ENCODE measurements around the gene USP31. TPM values are rescaled to one million over a fixed set of nuclear protein-coding genes. Genes with fewer than 3 reads are reported as not detected.
A peak's percentile ranks its signal among the peaks of the same experiment; 100 is the strongest.

The USP31 gene
- total and polyA plus RNA-seq, 2 of the 13 experiments (the other 11 are each of a cell fraction or from before 2014, with no cell fraction given), result 22.5 to 23.3 TPM

- TF ChIP-seq PRPF4 (IDR thresholded peaks at IDR 0.05; ENCODE audit: low read depth, low read length, poor library complexity, severe bottlenecking), result peak; percentile 23
- TF ChIP-seq THAP7 (CRISPR knock-in tag; IDR thresholded peaks at IDR 0.05), result peak; percentile 56; the same call in 1 of the 2 replicates
Measured at GRCh38 chr16:23094136-23094535, 55.1 kb downstream of the USP31 start (continued).

GRCh38 chr16:23092801-23093117 lies 56.5 kb downstream of the USP31 start:
- Histone ChIP-seq H3K27me3 (ENCODE audit: control insufficient read depth in 1 of 2, insufficient read depth in 2 of 2, low read length in 2 of 2) (no peaks in the 10 kb centered on the region), H3K36me3 (replicated peaks in 1 of 2; ENCODE audit: control insufficient read depth in 1 of 2, insufficient read depth in 2 of 2, low read length in 2 of 2) (peaks cover 18 to 40% of the 10 kb centered on the region in 2 experiments), H3K4me2 (ENCODE audit: low read depth, low read length) (peak overlapping the region; percentile 70), H3K9ac (ENCODE audit: insufficient read depth, low read depth, low read length) (peak overlapping the region; percentile 33; the same call in 1 of the 2 replicates), H3K9me3 (ENCODE audit: low read length) (no peaks in the 10 kb centered on the region), H3K4me3 (replicated peaks in 1 of 3; ENCODE audit: insufficient read depth in 1 of 3, low read depth in 2 of 3, low read length in 3 of 3) (peak overlapping the region in 2 of 3 experiments; percentile 5 to 29; a peak in 2 of 6 replicates), H4K20me1 (ENCODE audit: insufficient read depth, low read length) (no peaks in the 10 kb centered on the region), H3K4me1 (ENCODE audit: insufficient read depth, low read length) (peaks cover 55% of the 10 kb centered on the region), H3K27ac (ENCODE audit: extremely low read length, insufficient read depth, low read length) (peak overlapping the region; percentile 67), H3K79me2 (ENCODE audit: insufficient read depth, low read length) (peaks cover 14% of the 10 kb centered on the region), H2AFZ (ENCODE audit: low read length) (no peak overlapping the region)
- in situ Hi-C loops (cut with HindIII; ENCODE audit: extremely low pct_ligation_motif_present, low pct_unique_long_range_greater_than_20kb) (no loop called here), intact Hi-C loops (cut with micrococcal nuclease; ENCODE audit: unreplicated experiment) (loop anchor here (1.0 to 5.0 kb wide), 2 partner anchors 50 to 58 kb away; no protein-coding TSS in a partner anchor)
- ChIA-PET CTCF (ENCODE audit: low intra/inter-chr PET ratio, low total read pairs) (no interaction called here), POLR2A (interaction anchor here (1.0 to 3.8 kb wide), 4 partner anchors 9 to 56 kb away, joined by 3 to 21 read pairs (median 4); no protein-coding TSS in a partner anchor)
- DNase-seq (ENCODE audit: low spot score) (peak; percentile 74), FAIRE-seq (no peak), ATAC-seq (peak; percentile 85)
- 27% methylated on average over 1 of the region's 1 CpG for WGBS (ENCODE audit: low lambda C conversion rate)
- BruUV-seq (replicated peaks), result no TSS peak
- TF ChIP-seq FOXA3 (CRISPR knock-in tag; IDR thresholded peaks at IDR 0.05) (peak; percentile 82), CCDC6 (CRISPR knock-in tag; IDR thresholded peaks at IDR 0.05) (no peak), CSRNP1 (CRISPR knock-in tag; IDR thresholded peaks at IDR 0.05) (no peak), ZNF891 (CRISPR knock-in tag; IDR thresholded peaks at IDR 0.05) (no peak), MTERF4 (CRISPR knock-in tag; IDR thresholded peaks at IDR 0.05) (no peak), POLR2G (IDR thresholded peaks at IDR 0.05; ENCODE audit: low read depth, low read length) (no peak), FOXP1 (IDR thresholded peaks at IDR 0.05) (no peak), FOXP1 (CRISPR knock-in tag; IDR thresholded peaks at IDR 0.05) (peak; percentile 43; the same call in 1 of the 2 replicates), ELF3 (CRISPR knock-in tag; IDR thresholded peaks at IDR 0.05) (peak; percentile 58), MIER2 (CRISPR knock-in tag; IDR thresholded peaks at IDR 0.05) (no peak), DMAP1 (CRISPR knock-in tag; IDR thresholded peaks at IDR 0.05) (no peak), GTF3A (CRISPR knock-in tag; conservative IDR thresholded peaks at IDR 0.05) (no peak), SNAPC2 (CRISPR knock-in tag; IDR thresholded peaks at IDR 0.05) (no peak; the same call in 1 of the 2 replicates), BRF2 (CRISPR knock-in tag; IDR thresholded peaks at IDR 0.05) (no peak), CREM (IDR thresholded peaks at IDR 0.05) (peak; percentile 40; the same call in 1 of the 2 replicates), CREM (CRISPR knock-in tag; IDR thresholded peaks at IDR 0.05) (no peak), ZNF12 (CRISPR knock-in tag; IDR thresholded peaks at IDR 0.05) (no peak), ETS1 (CRISPR knock-in tag; IDR thresholded peaks at IDR 0.05) (no peak), MTA3 (CRISPR knock-in tag; IDR thresholded peaks at IDR 0.05) (no peak)

Measured in HepG2 (cell line).